DND-41 (cell line): ENCODE data around the gene POLL.

Experiments
- CTCF ChIP-seq: IDR thresholded peaks from 2 replicates; pipeline ENCODE4 v1.5.1; 2012; ENCODE audit warnings: borderline replicate concordance, low read length, moderate library complexity, mild to moderate bottlenecking; ENCODE audit not compliant: poor library complexity, severe bottlenecking; ENCODE audit errors: extremely low read depth
- EZH2 ChIP-seq: IDR thresholded peaks from 3 replicates; pipeline ENCODE4 v1.6.1; 2012; ENCODE audit warnings: borderline replicate concordance, low read depth, mild to moderate bottlenecking, moderate library complexity, low read length, inconsistent platforms; ENCODE audit not compliant: severe bottlenecking

GRCh38 chr10:101545898-101546297, 42.2 kb downstream of the POLL start:
- TF ChIP-seq CTCF (no peak), EZH2 (no peak)
